ENCODE measurements around the gene ERI3. TPM values are rescaled to one million over a fixed set of nuclear protein-coding genes. Genes with fewer than 3 reads are reported as not detected.

The ERI3 gene
- total and polyA plus RNA-seq, 10 of the 15 experiments (the other 5 are each of a cell fraction or from before 2014, with no cell fraction given): 20.6 to 90.4 (median 41.2) TPM

DNA sequence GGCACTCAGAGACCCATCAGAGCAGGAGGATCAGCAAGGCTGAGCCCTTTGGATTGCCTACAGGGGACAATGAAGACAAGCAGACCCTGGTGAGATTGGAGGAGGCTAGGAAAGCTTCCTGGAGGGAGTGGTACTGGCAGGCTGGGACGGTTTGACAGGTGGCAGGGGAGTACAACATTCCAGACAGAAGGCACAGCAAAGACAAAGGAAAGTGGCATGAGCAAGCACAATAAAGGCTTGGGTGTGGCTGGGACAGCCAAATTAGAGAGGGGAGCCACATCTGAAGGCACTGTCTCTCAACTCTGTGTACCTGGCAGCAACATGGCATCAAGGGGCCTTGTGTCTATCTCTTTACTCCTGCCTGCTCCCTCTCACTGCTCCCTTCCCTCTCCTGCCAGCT lies 103.6 kb downstream of the ERI3 start:
- Histone ChIP-seq H3K4me3 (no peak overlapping the region), H4K20me1 (ENCODE audit: control insufficient read depth, insufficient read depth) (no peaks in the 10 kb centered on the region), H3K36me3 (ENCODE audit: control insufficient read depth in 2 of 2, insufficient read depth in 2 of 2, low read length in 1 of 2) (peaks cover 0 to 2% of the 10 kb centered on the region in 2 experiments; a peak in 2 of 4 replicates), H3K9ac (ENCODE audit: control insufficient read depth, insufficient read depth, low read length) (no peak overlapping the region), H3K4me1 (ENCODE audit: control insufficient read depth, insufficient read depth, low read length) (no peaks in the 10 kb centered on the region), H3K79me2 (ENCODE audit: control insufficient read depth, insufficient read depth, low read length) (no peaks in the 10 kb centered on the region), H3K9me3 (replicated peaks; ENCODE audit: control insufficient read depth, insufficient read depth, low read length) (no peaks in the 10 kb centered on the region), H3K27me3 (replicated peaks in 1 of 2; ENCODE audit: control insufficient read depth in 2 of 2, insufficient read depth in 2 of 2, low read length in 1 of 2) (no peaks in the 10 kb centered on the region), H3K4me2 (ENCODE audit: control insufficient read depth, insufficient read depth) (no peak overlapping the region), H2AFZ (ENCODE audit: control insufficient read depth, low read depth, low read length) (no peak overlapping the region), H3K27ac (ENCODE audit: control insufficient read depth, insufficient read depth) (no peak overlapping the region)
- no peak for FAIRE-seq
- intact Hi-C loops (cut with micrococcal nuclease; ENCODE audit: unreplicated experiment): no loop called here
- 94% methylated on average over 1 of the region's 1 CpG for WGBS (ENCODE audit: insufficient coverage, insufficient replicate concordance, low lambda C conversion rate, missing lambda C conversion rate)
- no peak for DNase-seq (ENCODE audit: low read depth, low spot score)
- POLR2A ChIA-PET: no interaction called here
- CTCF ChIA-PET: no interaction called here
- SMC1A ChIA-PET (ENCODE audit: uncharacterized antibody, unreplicated experiment): no interaction called here
- in situ Hi-C loops (cut with MboI): no loop called here
- no peak for ATAC-seq
- no peak for TF ChIP-seq NFIC (IDR thresholded peaks at IDR 0.05; ENCODE audit: low read depth, low read length)
- no peak for TF ChIP-seq HCFC1 (IDR thresholded peaks at IDR 0.05; ENCODE audit: low read length)
- TF ChIP-seq NBN (IDR thresholded peaks at IDR 0.05): no peak
- no peak for TF ChIP-seq NR2F1 (conservative IDR thresholded peaks at IDR 0.05)
- no peak for TF ChIP-seq TCF12 (IDR thresholded peaks at IDR 0.05; ENCODE audit: low read depth, low read length)
- TF ChIP-seq CBFB (IDR thresholded peaks at IDR 0.05; ENCODE audit: low read depth): no peak
- TF ChIP-seq, protein P1, sequence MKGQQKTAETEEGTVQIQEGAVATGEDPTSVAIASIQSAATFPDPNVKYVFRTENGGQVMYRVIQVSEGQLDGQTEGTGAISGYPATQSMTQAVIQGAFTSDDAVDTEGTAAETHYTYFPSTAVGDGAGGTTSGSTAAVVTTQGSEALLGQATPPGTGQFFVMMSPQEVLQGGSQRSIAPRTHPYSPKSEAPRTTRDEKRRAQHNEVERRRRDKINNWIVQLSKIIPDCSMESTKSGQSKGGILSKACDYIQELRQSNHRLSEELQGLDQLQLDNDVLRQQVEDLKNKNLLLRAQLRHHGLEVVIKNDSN (IDR thresholded peaks at IDR 0.05; ENCODE audit: borderline replicate concordance, extremely low read length, insufficient read depth, low read depth, low read length): no peak
- no peak for TF ChIP-seq GABPA (IDR thresholded peaks at IDR 0.05; ENCODE audit: low read depth)
- TF ChIP-seq BCL11A (IDR thresholded peaks at IDR 0.05; ENCODE audit: low read depth, low read length): no peak
- no peak for TF ChIP-seq ZSCAN29 (IDR thresholded peaks at IDR 0.05)
- TF ChIP-seq SRF (IDR thresholded peaks at IDR 0.05; ENCODE audit: low read depth in 2 of 2, low read length in 2 of 2): no peak
- TF ChIP-seq, protein P2, sequence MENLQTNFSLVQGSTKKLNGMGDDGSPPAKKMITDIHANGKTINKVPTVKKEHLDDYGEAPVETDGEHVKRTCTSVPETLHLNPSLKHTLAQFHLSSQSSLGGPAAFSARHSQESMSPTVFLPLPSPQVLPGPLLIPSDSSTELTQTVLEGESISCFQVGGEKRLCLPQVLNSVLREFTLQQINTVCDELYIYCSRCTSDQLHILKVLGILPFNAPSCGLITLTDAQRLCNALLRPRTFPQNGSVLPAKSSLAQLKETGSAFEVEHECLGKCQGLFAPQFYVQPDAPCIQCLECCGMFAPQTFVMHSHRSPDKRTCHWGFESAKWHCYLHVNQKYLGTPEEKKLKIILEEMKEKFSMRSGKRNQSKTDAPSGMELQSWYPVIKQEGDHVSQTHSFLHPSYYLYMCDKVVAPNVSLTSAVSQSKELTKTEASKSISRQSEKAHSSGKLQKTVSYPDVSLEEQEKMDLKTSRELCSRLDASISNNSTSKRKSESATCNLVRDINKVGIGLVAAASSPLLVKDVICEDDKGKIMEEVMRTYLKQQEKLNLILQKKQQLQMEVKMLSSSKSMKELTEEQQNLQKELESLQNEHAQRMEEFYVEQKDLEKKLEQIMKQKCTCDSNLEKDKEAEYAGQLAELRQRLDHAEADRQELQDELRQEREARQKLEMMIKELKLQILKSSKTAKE (IDR thresholded peaks at IDR 0.05; ENCODE audit: low read depth, poor library complexity, severe bottlenecking): no peak
- TF ChIP-seq CBX5 (IDR thresholded peaks at IDR 0.05; ENCODE audit: low read depth): no peak
- no peak for TF ChIP-seq MYB (IDR thresholded peaks at IDR 0.05; ENCODE audit: borderline replicate concordance, low read depth, low read length)
- TF ChIP-seq TARDBP (IDR thresholded peaks at IDR 0.05; ENCODE audit: borderline replicate concordance): no peak
- TF ChIP-seq BACH1 (IDR thresholded peaks at IDR 0.05; ENCODE audit: borderline replicate concordance): no peak
- RAD21 ChIA-PET (ENCODE audit: unreplicated experiment): interaction anchor here (1.3 kb wide), 1 partner anchor 65 kb away, joined by 3 read pairs; no protein-coding TSS in a partner anchor
- no TSS peak for BruUV-seq (replicated peaks)

All from GM12878 (cell line).